Cardiac fibroblast (primary cell): ENCODE results near the gene NHSL2.

ENCODE experiments used
- DNase-seq, 2 donors: peaks; one replicate each; pipeline versions ENCODE4 v3.0.0 to v3.0.0-alpha.2; 2010; ENCODE audit warnings: low read depth in 2 of 2
- H3K4me3 ChIP-seq, 2 donors: replicated peaks in 1 of 2; 1 replicate in 1 of 2; 2 replicates in 1 of 2; pipeline ENCODE4 v1.5.1; 2011; ENCODE audit warnings: low read depth in 2 of 2, low read length in 2 of 2, mild to moderate bottlenecking in 2 of 2, moderate library complexity in 1 of 2
- CTCF ChIP-seq: IDR thresholded peaks from one replicate; pipeline ENCODE4 v1.5.1; 2011; ENCODE audit warnings: low read depth, mild to moderate bottlenecking, low read length, inconsistent platforms

Gene NHSL2

GRCh38 chrX:72027914-72028307, 117.3 kb downstream of the NHSL2 start:
- no peak overlapping the region for H3K4me3 ChIP-seq
- TF ChIP-seq CTCF: no peak
- no peak for DNase-seq

- DNase-seq: no peak
- H3K4me3 ChIP-seq: no peak overlapping the region
- no peak for TF ChIP-seq CTCF
Measured at GRCh38 chrX:72028701-72029470, 118.2 kb downstream of the NHSL2 start.

- DNase-seq: peak; percentile 58 to 63
- no peak overlapping the region for H3K4me3 ChIP-seq
Measured at GRCh38 chrX:72029483-72030411, 119.1 kb downstream of the NHSL2 start.

GRCh38 chrX:72030431-72030830, 119.8 kb downstream of the NHSL2 start:
- no peak for DNase-seq
- TF ChIP-seq CTCF: no peak
- H3K4me3 ChIP-seq: no peak overlapping the region

More at GRCh38 chrX:72029483-72030411, 119.1 kb downstream of the NHSL2 start:
- no peak for TF ChIP-seq CTCF

- no peak for DNase-seq
- no peak overlapping the region for H3K4me3 ChIP-seq
- TF ChIP-seq CTCF: no peak
Measured at GRCh38 chrX:72031118-72031517, 120.5 kb downstream of the NHSL2 start.

- H3K4me3 ChIP-seq: no peak overlapping the region
- no peak for TF ChIP-seq CTCF
- DNase-seq: no peak
Measured at GRCh38 chrX:72031634-72032033, 121.0 kb downstream of the NHSL2 start.
